Suprapubic skin (tissue), 4 donors: ENCODE data around the gene ZNF277. TPM values are rescaled to one million over a fixed set of nuclear protein-coding genes. Genes with fewer than 3 reads are reported as not detected.

ENCODE experiments used
- DNase-seq, 2 donors: peaks; one replicate each; pipeline ENCODE4 v3.0.0-alpha.2; 2019; ENCODE audit warnings: low spot score in 2 of 2
- H3K27ac ChIP-seq: fragments of 200-600 bp; sonication (generic); one replicate; pipeline ENCODE4 v1.5.1; 2019
- H3K27me3 ChIP-seq: fragments of 200-600 bp; sonication (generic); one replicate; pipeline ENCODE4 v1.5.1; 2019
- H3K36me3 ChIP-seq: fragments of 200-600 bp; sonication (generic); one replicate; pipeline ENCODE4 v1.5.1; 2019
- H3K4me1 ChIP-seq: fragments of 200-600 bp; sonication (generic); one replicate; pipeline ENCODE4 v1.5.1; 2019
- H3K4me3 ChIP-seq: fragments of 200-600 bp; sonication (generic); one replicate; pipeline ENCODE4 v1.5.1; 2019; ENCODE audit warnings: mild to moderate bottlenecking
- H3K9me3 ChIP-seq: fragments of 200-600 bp; sonication (generic); one replicate; pipeline ENCODE4 v1.5.1; 2019
- CTCF ChIP-seq, 2 donors: fragments of 200-600 bp in 1 of 2; fragments of 450-650 bp in 1 of 2; sonication (generic) in 1 of 2; IDR thresholded peaks; one replicate each; pipeline ENCODE4 v1.5.1; 2016 to 2019; ENCODE audit warnings: antibody characterized with exemption in 2 of 2, mild to moderate bottlenecking in 1 of 2, moderate library complexity in 1 of 2
- EP300 ChIP-seq: sonication (generic); formaldehyde crosslinking; IDR thresholded peaks from one replicate; pipeline ENCODE4 v1.6.1; 2017; ENCODE audit warnings: antibody characterized with exemption
- POLR2A ChIP-seq, 2 donors: fragments of 450-650 bp; IDR thresholded peaks; one replicate each; pipeline ENCODE4 v1.6.1; 2017; ENCODE audit warnings: antibody characterized with exemption in 2 of 2, mild to moderate bottlenecking in 2 of 2, moderate library complexity in 2 of 2
- POLR2AphosphoS5 ChIP-seq, 3 donors: sonication (generic); formaldehyde crosslinking; IDR thresholded peaks; one replicate each; pipeline ENCODE4 v1.6.1; 2017; ENCODE audit warnings: antibody characterized with exemption in 3 of 3
- WGBS: methylation state at CpG from one replicate; pipeline ENCODE4 v1.1.5; 2018; 5-methylcytosine and 5-hydroxymethylcytosine counted together
- total RNA-seq, 4 donors: library from RNA; depleted of rRNA; stranded (reverse); fragments of >200 nt; gene quantifications; one replicate each; pipeline ENCODE4 v1.1.0, GENCODE V29; 2016

The ZNF277 gene
- total RNA-seq, 4 donors from 2014 or later: 16.5 to 31.9 (median 25.5) TPM

GRCh38 chr7:112197322-112197721, 9.2 kb upstream of the ZNF277 start:
- no peak for DNase-seq
- no peak overlapping the region for H3K27ac ChIP-seq
- TF ChIP-seq EP300 (no peak), POLR2A (IDR thresholded peaks at IDR 0.05) (no peak), CTCF (IDR thresholded peaks at IDR 0.05) (no peak), POLR2AphosphoS5 (IDR thresholded peaks at IDR 0.05) (no peak)
- 64% methylated on average over 6 of the region's 6 CpGs for WGBS
- no peak overlapping the region for H3K4me3 ChIP-seq
- no peaks in the 10 kb centered on the region for H3K27me3 ChIP-seq
- no peaks in the 10 kb centered on the region for H3K36me3 ChIP-seq
- H3K4me1 ChIP-seq: no peaks in the 10 kb centered on the region
- H3K9me3 ChIP-seq: no peaks in the 10 kb centered on the region

GRCh38 chr7:112199035-112199655, 7.3 kb upstream of the ZNF277 start:
- Histone ChIP-seq H3K27me3 (no peaks in the 10 kb centered on the region), H3K27ac (no peak overlapping the region)
- WGBS: 85% methylated on average over 2 of the region's 2 CpGs

GRCh38 chr7:112199672-112200071, 6.8 kb upstream of the ZNF277 start:
- TF ChIP-seq POLR2A (IDR thresholded peaks at IDR 0.05): no peak
- TF ChIP-seq POLR2AphosphoS5 (IDR thresholded peaks at IDR 0.05): no peak
- no peak for TF ChIP-seq EP300
- no peak for TF ChIP-seq CTCF (IDR thresholded peaks at IDR 0.05)
- Histone ChIP-seq H3K9me3 (no peaks in the 10 kb centered on the region), H3K4me3 (no peak overlapping the region), H3K27me3 (no peaks in the 10 kb centered on the region), H3K4me1 (peaks cover 16% of the 10 kb centered on the region), H3K27ac (no peak overlapping the region), H3K36me3 (no peaks in the 10 kb centered on the region)
- 96% methylated on average over 1 of the region's 1 CpG for WGBS
- DNase-seq: no peak

More at GRCh38 chr7:112199035-112199655, 7.3 kb upstream of the ZNF277 start:
- TF ChIP-seq POLR2AphosphoS5 (IDR thresholded peaks at IDR 0.05): no peak
- no peak for TF ChIP-seq CTCF (IDR thresholded peaks at IDR 0.05)
- no peak for TF ChIP-seq EP300
- TF ChIP-seq POLR2A (IDR thresholded peaks at IDR 0.05): no peak
- H3K4me1 ChIP-seq: peaks cover 11% of the 10 kb centered on the region
- no peaks in the 10 kb centered on the region for H3K9me3 ChIP-seq
- no peak for DNase-seq
- no peak overlapping the region for H3K4me3 ChIP-seq
- H3K36me3 ChIP-seq: no peaks in the 10 kb centered on the region

GRCh38 chr7:112201411-112201810, 5.1 kb upstream of the ZNF277 start:
- TF ChIP-seq POLR2AphosphoS5 (IDR thresholded peaks at IDR 0.05) (no peak), EP300 (no peak), CTCF (IDR thresholded peaks at IDR 0.05) (no peak), POLR2A (IDR thresholded peaks at IDR 0.05) (no peak)
- Histone ChIP-seq H3K36me3 (no peaks in the 10 kb centered on the region), H3K27me3 (no peaks in the 10 kb centered on the region), H3K27ac (no peak overlapping the region), H3K4me1 (peaks cover 18% of the 10 kb centered on the region), H3K9me3 (no peaks in the 10 kb centered on the region), H3K4me3 (no peak overlapping the region)
- WGBS: 65% methylated on average over 6 of the region's 6 CpGs
- DNase-seq: no peak

- Histone ChIP-seq H3K36me3 (no peaks in the 10 kb centered on the region), H3K4me1 (peaks cover 18% of the 10 kb centered on the region), H3K4me3 (no peak overlapping the region), H3K9me3 (no peaks in the 10 kb centered on the region), H3K27me3 (no peaks in the 10 kb centered on the region), H3K27ac (no peak overlapping the region)
- no peak for DNase-seq
- TF ChIP-seq POLR2AphosphoS5 (IDR thresholded peaks at IDR 0.05) (no peak), POLR2A (IDR thresholded peaks at IDR 0.05) (no peak), CTCF (IDR thresholded peaks at IDR 0.05) (no peak), EP300 (no peak)
These were observed 4.7 kb upstream of the ZNF277 start for GRCh38 chr7:112201839-112202238.
